Sciatic nerve (tissue), 2 donors: ENCODE results near the gene B3GNT3. TPM values are rescaled to one million over a fixed set of nuclear protein-coding genes. Genes with fewer than 3 reads are reported as not detected.
A peak's percentile ranks its signal among the peaks of the same experiment; 100 is the strongest.

Experiments used
- ATAC-seq: fragments of 200-7000 bp; cut with Tn5 transposase; one replicate; pipeline ENCODE4 v1.9.1; 2020; ENCODE audit warnings: mild to moderate bottlenecking, moderate library complexity
- DNase-seq: peaks from one replicate; pipeline ENCODE4 v3.0.0-alpha.2; 2020; ENCODE audit warnings: low spot score
- intact Hi-C: fragments of 100-400 bp; cut with DNase I; formaldehyde crosslinking; loops from one replicate; pipeline ENCODE4 v1.14.2; 2022
- total RNA-seq: library from RNA; stranded (reverse); fragmentation: NEBNext Ultra II Directional; extraction: Animal tissue kit (Norgen Biotek cat#: 25700); gene quantifications from one replicate; pipeline ENCODE4 v1.2.1, GENCODE V29; 2021
- donor health status: DM: no; HTN: no; CAD: no.
- donor health status: DM: no; HTN: no; CAD: no.

The B3GNT3 gene
- 0.58 TPM for total RNA-seq

- DNase-seq: no peak
- ATAC-seq: no peak
- intact Hi-C loops: loop anchor here (10.0 kb wide), 1 partner anchor 90 kb away; no protein-coding TSS in a partner anchor
Measured at GRCh38 chr19:17794731-17795494, at the start of gene B3GNT3. B3GNT3 (plus strand) TSS chr19:17795138; CDS start chr19:17807808, 12,670 bp downstream.

- DNase-seq (peak; percentile 94), ATAC-seq (peak; percentile 98)
- intact Hi-C loops: no loop called here
Measured at GRCh38 chr19:17747205-17748098, 47.5 kb upstream of the B3GNT3 start.

- ATAC-seq: no peak
Measured at GRCh38 chr19:17748884-17749638, 45.9 kb upstream of the B3GNT3 start.

GRCh38 chr19:17749912-17750317 lies 45.0 kb upstream of the B3GNT3 start:
- intact Hi-C loops: no loop called here
- DNase-seq: no peak

More at GRCh38 chr19:17748884-17749638, 45.9 kb upstream of the B3GNT3 start:
- no peak for DNase-seq
- intact Hi-C loops: no loop called here

GRCh38 chr19:17751103-17751911 lies 43.6 kb upstream of the B3GNT3 start, which contains the start of gene FCHO1:
FCHO1 (plus strand) TSS chr19:17751477; CDS start chr19:17755165, 3,688 bp downstream.
- DNase-seq: no peak
- peak; percentile 24 for ATAC-seq
- intact Hi-C loops: no loop called here

More at GRCh38 chr19:17749912-17750317, 45.0 kb upstream of the B3GNT3 start:
- no peak for ATAC-seq

GRCh38 chr19:17751912-17752273 lies 43.0 kb upstream of the B3GNT3 start:
- intact Hi-C loops: no loop called here
- no peak for DNase-seq
- ATAC-seq: no peak

GRCh38 chr19:17752865-17753639 lies 41.9 kb upstream of the B3GNT3 start:
- intact Hi-C loops: no loop called here
- no peak for ATAC-seq
- no peak for DNase-seq

GRCh38 chr19:17753976-17754375 lies 41.0 kb upstream of the B3GNT3 start:
- DNase-seq: no peak
- intact Hi-C loops: no loop called here

GRCh38 chr19:17754634-17755442 lies 40.1 kb upstream of the B3GNT3 start:
- ATAC-seq (no peak), DNase-seq (no peak)
- intact Hi-C loops: no loop called here

More at GRCh38 chr19:17753976-17754375, 41.0 kb upstream of the B3GNT3 start:
- ATAC-seq: no peak

- no peak for DNase-seq
- ATAC-seq: no peak
- intact Hi-C loops: no loop called here
Measured at GRCh38 chr19:17755443-17755890, 39.5 kb upstream of the B3GNT3 start.

GRCh38 chr19:17755977-17756670 lies 38.8 kb upstream of the B3GNT3 start:
- intact Hi-C loops: no loop called here
- ATAC-seq: no peak

GRCh38 chr19:17757125-17757524 lies 37.8 kb upstream of the B3GNT3 start:
- ATAC-seq: no peak
- intact Hi-C loops: no loop called here

More at GRCh38 chr19:17755977-17756670, 38.8 kb upstream of the B3GNT3 start:
- no peak for DNase-seq

GRCh38 chr19:17758515-17758914 lies 36.4 kb upstream of the B3GNT3 start:
- intact Hi-C loops: no loop called here
- ATAC-seq (no peak), DNase-seq (no peak)

More at GRCh38 chr19:17757125-17757524, 37.8 kb upstream of the B3GNT3 start:
- no peak for DNase-seq

- DNase-seq (no peak), ATAC-seq (no peak)
- intact Hi-C loops: no loop called here
Measured at GRCh38 chr19:17761148-17761547, 33.8 kb upstream of the B3GNT3 start.

GRCh38 chr19:17762505-17763229 lies 32.3 kb upstream of the B3GNT3 start:
- DNase-seq: no peak
- intact Hi-C loops: no loop called here
- ATAC-seq: no peak
